H54 (cell line): ENCODE data around the gene ATP6V1G3.
A peak's percentile ranks its signal among the peaks of the same experiment; 100 is the strongest.
"Not testable (repeated sequence)": the region's sequence is repeated elsewhere in the genome, so short reads cannot be mapped to it uniquely, and the experiment has no call there.

ENCODE experiments used
- DNase-seq: peaks from one replicate; pipeline ENCODE4 v3.0.0; 2011; ENCODE audit warnings: low spot score, mixed read lengths; ENCODE audit not compliant: insufficient read length
- FAIRE-seq: peaks from 3 replicates; lab custom pipeline; 2011; peaks lifted over from hg19 to GRCh38; lab: Jason Lieb, UNC
- POLR2A ChIP-seq: IDR thresholded peaks from 2 replicates; pipeline ENCODE4 v1.6.1; 2011; ENCODE audit warnings: low read depth, mild to moderate bottlenecking, low read length

Gene ATP6V1G3, protein sequence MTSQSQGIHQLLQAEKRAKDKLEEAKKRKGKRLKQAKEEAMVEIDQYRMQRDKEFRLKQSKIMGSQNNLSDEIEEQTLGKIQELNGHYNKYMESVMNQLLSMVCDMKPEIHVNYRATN

DNA sequence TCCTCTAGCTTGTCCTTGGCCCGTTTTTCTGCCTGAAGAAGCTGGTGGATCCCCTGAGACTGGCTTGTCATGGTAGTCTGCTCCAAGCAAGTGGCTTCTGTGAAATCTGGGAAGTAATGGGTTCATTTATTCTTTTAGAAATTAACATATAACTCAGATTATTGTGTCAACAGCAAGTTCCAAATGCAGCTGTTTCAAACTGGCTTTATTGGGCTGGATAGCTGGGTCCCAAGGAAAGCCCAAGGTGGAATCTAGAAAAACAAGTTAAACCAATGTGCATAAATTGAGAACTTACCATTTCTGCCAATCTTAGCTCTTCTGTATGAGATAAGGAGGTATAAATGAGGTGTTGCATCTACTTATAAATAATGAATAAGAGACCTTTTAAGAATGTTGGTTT lies at the start of gene ATP6V1G3:
Gene ATP6V1G3, minus strand, starts transcription at position 101 of the 400 bp plus-strand sequence. Its CDS starts 30 bp downstream, at position 71.
- FAIRE-seq (no peak), DNase-seq (no peak)
- no peak for TF ChIP-seq POLR2A

GRCh38 chr1:198588845-198589244 lies 48.4 kb upstream of the ATP6V1G3 start:
- TF ChIP-seq POLR2A = no peak
- DNase-seq (no peak), FAIRE-seq (no peak)

DNA sequence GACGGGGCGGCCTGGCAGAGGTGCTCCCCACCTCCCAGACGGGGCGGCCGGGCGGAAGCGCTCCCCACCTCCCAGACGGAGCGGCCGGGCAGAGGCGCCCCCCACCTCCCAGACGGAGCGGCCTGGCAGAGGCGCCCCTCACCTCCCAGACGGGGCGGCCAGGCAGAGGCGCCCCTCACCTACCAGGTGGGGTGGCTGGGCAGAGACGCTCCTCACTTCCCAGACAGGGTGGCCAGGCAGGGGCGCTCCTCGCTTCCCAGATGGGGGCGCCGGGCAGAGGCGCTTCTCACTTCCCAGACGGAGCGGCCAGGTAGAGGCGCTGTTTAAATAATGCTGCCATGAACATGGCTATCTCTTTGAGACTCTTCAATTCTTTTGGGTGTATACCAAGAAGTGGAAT lies 43.7 kb upstream of the ATP6V1G3 start:
- FAIRE-seq = no peak
- no peak for TF ChIP-seq POLR2A
- no peak for DNase-seq

DNA sequence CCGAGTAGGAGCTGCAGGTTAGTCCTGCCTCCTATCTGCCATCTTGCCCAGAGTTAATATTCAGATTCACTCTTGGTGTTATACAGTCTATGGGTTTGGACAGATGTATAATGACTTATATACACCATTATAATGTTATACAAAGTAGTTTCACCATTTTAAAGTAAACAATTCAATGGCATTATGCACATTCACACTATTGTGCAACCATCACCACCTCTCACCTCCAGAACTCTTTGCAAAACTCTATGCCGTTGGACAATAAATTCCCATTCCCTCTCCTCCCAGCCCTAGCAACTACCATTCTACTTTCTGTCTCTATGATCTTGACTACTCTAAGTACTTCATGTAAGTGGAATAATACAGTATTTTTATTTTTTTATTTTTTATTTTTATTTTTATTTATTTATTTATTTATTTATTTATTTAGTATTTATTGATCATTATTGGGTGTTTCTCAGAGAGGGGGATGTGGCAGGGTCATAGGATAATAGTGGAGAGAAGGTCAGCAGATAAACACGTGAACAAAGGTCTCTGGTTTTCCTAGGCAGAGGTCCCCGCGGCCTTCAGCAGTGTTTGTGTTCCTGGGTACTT lies 42.8 kb upstream of the ATP6V1G3 start:
- not testable (repeated sequence) for DNase-seq, FAIRE-seq

DNA sequence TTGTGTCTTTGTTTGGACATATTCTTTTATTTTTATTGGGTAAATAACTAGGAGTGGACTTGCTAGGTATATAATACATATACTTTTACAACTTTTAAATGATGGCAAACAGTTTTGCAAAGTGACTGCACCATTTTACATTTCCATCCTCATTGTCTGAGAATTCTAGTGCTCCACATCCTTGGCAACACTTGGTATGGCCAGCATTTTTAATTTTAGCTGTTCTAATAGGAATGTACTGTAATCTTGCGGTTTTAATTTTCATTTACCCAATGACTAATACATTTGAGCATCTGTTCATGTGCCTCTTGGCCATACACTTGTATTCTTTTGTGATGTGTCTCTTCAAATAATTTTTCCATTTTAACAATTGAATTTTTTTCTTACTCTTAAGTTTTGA lies 37.0 kb upstream of the ATP6V1G3 start:
- peak; percentile 91 for FAIRE-seq
- TF ChIP-seq POLR2A = no peak

DNA sequence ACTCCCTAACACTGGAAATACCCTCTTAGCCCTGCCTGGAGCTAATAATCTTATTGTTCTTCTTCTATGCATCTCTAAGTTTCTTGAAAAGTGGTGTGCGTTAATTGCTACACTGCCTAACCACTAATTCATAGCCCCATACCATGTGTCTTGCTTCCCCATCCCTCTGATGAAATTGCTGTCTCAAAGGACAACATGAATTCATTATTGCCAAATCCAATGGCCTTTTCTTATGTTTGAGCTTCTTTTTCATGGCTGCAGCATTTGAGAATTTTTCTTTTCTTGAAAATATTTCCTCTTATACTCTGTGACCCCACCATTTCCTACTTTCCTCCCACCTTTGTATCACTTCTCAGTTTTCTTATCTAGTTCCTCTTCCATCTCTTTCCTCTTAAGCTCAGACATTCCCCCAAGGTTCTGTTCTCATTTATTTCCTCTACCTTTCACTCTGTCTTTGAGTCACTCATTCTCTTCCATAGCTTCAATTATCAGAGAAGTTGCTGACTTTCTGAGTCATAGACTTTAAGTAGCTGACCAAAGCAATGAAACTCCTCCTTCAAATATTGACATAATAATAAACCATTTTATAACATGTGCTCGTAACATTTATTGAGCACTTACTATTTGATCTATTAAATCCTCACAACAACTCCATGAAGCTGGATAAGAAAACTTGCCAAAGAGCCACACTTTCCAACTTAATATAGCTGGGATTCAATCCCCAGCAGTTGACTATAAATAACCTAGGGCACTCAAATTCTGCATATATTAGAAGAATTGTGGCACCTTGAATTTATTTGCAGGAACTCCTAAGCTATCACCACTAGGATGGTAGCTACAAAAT lies 35.5 kb upstream of the ATP6V1G3 start:
- DNase-seq (no peak), FAIRE-seq (peak; percentile 84)
- TF ChIP-seq POLR2A = no peak

More for the DNA sequence above, 37.0 kb upstream of the ATP6V1G3 start:
- DNase-seq = no peak

GRCh38 chr1:198575292-198575691 lies 34.8 kb upstream of the ATP6V1G3 start:
- no peak for DNase-seq
- no peak for TF ChIP-seq POLR2A
- no peak for FAIRE-seq

DNA sequence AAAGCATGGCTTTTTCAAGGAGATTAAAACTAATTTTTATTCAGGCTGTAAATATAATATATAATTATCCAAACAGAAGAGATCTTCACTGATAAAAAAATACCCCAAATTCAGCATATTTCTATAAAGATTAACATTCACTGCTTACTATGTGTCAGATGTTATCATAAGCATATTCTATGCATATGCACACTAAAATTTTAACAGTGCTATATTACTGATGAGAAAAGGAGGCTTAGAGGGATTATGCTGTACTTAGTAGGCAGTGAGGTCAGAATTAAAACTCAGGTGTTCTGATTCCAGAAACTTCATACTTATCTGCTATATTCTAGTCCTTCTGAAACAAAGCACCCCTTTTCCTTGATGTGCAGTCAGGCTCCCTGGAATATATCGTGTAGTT lies 33.8 kb upstream of the ATP6V1G3 start:
- TF ChIP-seq POLR2A = no peak
- DNase-seq (no peak), FAIRE-seq (no peak)

DNA sequence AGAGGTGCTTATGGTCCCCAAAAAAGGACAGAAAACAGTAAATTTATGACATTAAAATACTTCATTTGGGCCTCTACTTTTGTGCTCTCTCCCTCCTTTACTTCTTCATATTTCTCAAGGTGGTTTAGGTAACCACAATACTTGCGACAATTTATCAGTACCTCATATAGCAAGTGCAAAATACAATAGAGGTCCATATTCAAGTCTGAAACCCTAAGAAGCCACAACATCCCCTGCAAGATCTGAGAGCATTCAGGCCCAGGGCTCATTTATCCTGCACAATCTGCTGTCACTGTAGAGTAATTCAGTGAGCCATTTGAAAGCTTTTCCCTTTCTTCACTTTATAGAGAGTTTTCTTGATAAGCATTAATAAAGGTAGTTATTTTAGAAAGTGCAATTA lies 24.2 kb upstream of the ATP6V1G3 start:
- no peak for TF ChIP-seq POLR2A
- DNase-seq (no peak), FAIRE-seq (no peak)

DNA sequence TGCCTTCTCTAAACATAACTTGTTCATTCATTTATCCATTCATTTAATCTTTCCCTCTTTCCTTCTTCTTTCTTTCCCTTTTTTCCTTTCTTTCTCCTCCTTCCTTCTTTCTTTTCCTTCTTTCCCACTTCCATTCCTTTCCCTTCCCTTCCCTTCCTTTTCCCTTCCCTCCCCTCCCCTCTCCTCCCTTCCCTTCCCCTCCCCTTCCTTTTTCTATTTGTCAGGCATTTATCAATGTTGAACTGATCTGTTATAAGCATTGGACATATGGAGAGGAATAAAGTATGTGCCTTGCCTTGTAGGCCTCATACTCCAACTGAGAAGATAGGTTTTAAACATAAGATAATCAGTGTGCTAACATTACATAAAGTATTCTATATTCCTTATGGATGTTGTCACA lies 23.7 kb upstream of the ATP6V1G3 start:
- DNase-seq (no peak), FAIRE-seq (no peak)
- no peak for TF ChIP-seq POLR2A

DNA sequence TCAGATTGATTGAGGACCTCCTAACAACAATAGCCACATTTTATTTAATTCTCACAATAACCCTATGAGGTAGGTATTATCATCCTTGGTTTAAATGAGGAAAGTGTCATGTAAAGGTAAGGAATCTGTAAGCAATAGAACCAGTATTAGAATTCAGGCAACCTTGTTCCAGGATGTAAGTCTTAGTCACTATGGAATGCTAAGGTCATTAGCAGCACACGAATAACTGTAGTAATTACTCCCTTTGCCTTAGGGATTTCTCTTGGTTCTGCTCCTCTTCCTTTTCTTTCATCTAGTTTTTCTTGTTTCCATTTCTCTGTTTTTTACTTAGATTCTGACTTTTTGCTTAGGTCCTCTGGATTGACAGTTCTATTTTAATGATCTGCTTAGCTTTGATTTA lies 23.1 kb upstream of the ATP6V1G3 start:
- FAIRE-seq (peak; percentile 41), DNase-seq (no peak)
- TF ChIP-seq POLR2A = no peak

GRCh38 chr1:198560161-198560560 lies 19.7 kb upstream of the ATP6V1G3 start:
- FAIRE-seq = peak; percentile 62
- DNase-seq = no peak
- no peak for TF ChIP-seq POLR2A

DNA sequence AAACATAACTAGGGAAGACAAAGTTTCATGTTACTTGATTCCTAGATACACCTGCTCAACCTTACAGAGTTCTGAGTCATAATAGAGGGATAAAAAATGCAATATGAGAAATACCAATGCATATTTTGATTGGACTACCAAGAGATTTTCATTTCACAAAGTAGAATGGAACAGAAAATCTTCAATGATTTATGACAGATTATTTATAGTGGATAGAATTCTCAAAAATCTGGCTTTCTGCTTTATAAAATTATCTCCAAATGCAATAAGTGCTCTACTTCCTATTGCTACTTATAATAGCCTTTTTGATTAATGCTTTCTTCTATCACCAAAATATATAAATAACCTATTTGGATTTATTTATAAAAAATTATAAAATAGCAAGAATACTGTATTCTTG lies 18.9 kb upstream of the ATP6V1G3 start:
- FAIRE-seq = no peak
- no peak for DNase-seq
- no peak for TF ChIP-seq POLR2A

- no peak for TF ChIP-seq POLR2A
- DNase-seq (no peak), FAIRE-seq (no peak)
Observed at GRCh38 chr1:198558402-198558801, 17.9 kb upstream of the ATP6V1G3 start.
